ENCODE results near the gene NOTUM. TPM values are rescaled to one million over a fixed set of nuclear protein-coding genes. Genes with fewer than 3 reads are reported as not detected.

The NOTUM gene
- total RNA-seq: not detected

GRCh38 chr17:81961087-81961511 lies at the start of gene NOTUM:
TSS of gene NOTUM (minus strand) at chr17:81961187. CDS start at chr17:81960909, 278 bp downstream.
- no peak for TF ChIP-seq CTCF (IDR thresholded peaks at IDR 0.05; ENCODE audit: low read depth)

- no peak for TF ChIP-seq CTCF (IDR thresholded peaks at IDR 0.05; ENCODE audit: low read depth)
Measured at GRCh38 chr17:82009413-82009812, 48.4 kb upstream of the NOTUM start.

GRCh38 chr17:82008941-82009405 lies 48.0 kb upstream of the NOTUM start:
- no peak for TF ChIP-seq CTCF (IDR thresholded peaks at IDR 0.05; ENCODE audit: low read depth)

GRCh38 chr17:82008258-82008940 lies 47.4 kb upstream of the NOTUM start:
- TF ChIP-seq CTCF (IDR thresholded peaks at IDR 0.05; ENCODE audit: low read depth): no peak

- TF ChIP-seq CTCF (IDR thresholded peaks at IDR 0.05; ENCODE audit: low read depth): no peak
Measured at GRCh38 chr17:82007495-82008257, 46.7 kb upstream of the NOTUM start.

GRCh38 chr17:82007228-82007494 lies 46.2 kb upstream of the NOTUM start:
- TF ChIP-seq CTCF (IDR thresholded peaks at IDR 0.05; ENCODE audit: low read depth): no peak

GRCh38 chr17:82006468-82007227 lies 45.7 kb upstream of the NOTUM start:
- no peak for TF ChIP-seq CTCF (IDR thresholded peaks at IDR 0.05; ENCODE audit: low read depth)
